GM04504 (cell line): ENCODE results near the gene LHFPL6.

Experiments used
- DNase-seq: peaks from one replicate; pipeline ENCODE4 v3.0.0-alpha.2; 2012; ENCODE audit warnings: low read depth

Gene LHFPL6

DNA sequence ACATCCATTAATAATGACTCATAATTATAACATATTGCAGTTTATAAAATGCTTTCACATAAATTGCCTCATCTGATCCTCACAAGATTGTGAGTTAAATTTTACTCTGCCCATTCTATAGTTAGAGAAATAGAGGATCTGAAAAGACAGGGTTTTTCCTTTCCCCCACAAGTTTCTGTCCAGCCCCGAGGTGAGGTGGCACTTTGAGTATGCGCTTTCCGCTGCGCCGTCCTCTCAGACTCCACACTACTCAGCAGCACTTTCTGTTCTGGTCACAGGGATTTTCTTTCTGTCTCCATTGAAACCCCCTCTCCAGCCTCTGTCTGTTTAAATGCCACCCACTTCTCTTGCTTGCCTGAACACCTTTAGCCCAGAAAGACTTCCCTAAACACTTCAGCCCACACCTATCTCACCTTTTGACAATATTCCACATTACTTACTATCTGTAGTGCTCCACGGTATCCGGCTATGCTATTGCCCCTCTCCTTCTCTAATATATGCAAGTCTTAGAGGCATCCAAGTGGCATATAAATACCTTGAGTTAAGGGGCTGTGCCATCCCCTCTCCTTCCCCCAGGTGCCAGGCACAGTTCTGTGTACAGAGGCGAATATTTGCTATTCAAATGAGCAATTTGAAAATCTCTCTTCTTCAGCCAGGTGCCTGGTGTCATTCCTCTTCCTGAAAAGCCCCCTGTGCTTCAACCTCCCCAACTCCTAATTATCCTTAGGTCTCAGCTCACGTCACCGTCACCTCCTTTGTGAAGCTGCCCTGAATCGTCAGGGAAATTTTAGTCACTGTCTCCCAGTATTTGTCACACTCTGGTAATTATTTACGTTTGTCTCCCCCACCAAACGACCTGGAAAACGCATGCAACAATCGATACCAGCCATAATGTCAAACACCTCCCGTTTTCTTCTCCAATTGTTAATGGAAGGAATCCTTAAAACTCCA is 296.1 kb downstream of the LHFPL6 start:
- DNase-seq, result no peak

DNA sequence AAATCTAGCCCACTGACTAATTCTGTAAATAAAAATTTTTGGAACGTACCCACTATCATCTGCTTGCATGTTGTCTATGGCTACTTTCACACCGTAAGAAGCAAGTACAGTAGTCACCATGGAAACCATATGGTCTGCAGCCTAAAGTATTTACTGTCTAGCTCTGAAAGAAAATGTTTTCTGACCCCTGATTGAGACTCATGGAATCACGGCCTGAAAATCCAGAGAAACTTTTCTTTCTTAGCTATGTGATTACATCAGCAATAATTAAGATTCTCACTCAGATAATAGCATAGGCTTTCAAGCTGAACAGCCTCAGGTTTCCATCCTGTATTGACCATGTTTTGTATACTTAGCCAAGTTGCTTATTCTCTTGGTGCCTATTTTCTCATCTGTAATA is 300.2 kb downstream of the LHFPL6 start:
- no peak for DNase-seq

DNA sequence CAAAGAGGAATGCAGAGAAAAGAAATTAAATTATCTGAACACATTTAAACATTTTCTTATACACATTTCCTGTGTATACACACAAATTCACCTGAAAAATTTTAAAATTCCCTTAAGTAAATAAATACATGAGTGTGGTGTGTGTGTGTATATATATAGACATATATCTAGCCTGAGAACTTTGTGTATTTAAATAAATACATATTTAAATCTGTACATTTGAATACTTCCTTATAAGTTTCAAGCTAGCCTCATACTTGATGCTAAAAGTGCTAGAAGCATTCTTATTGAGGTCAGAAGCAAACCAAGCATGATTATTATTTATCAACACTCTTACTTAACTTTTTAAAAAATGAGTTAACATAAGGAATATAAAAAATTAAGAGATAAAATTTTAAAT is 304.0 kb downstream of the LHFPL6 start:
- no peak for DNase-seq

DNA sequence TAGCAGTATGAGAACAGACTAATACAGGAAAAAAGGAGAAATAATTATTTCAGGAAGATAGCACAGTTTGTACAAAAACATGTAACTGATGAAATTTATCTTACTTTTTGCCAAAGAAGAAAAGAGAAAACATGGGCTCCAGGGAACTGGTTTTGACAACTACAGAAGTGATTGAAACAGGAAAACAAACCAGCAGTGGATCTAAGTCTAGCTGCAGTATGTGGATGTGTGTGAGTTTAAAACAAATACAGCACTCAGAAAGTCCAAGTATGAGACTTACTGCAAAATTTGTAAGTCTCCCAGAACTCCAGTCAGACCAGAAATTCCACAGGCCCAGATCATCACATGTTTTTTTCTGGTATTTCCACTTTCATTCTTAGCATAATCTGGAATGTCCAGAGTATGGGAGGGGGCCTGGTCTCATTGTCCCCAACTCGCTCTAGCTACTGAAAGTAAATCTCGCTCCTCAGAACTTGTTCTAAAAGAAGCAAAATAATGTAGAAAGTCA is 305.3 kb downstream of the LHFPL6 start:
- no peak for DNase-seq

DNA sequence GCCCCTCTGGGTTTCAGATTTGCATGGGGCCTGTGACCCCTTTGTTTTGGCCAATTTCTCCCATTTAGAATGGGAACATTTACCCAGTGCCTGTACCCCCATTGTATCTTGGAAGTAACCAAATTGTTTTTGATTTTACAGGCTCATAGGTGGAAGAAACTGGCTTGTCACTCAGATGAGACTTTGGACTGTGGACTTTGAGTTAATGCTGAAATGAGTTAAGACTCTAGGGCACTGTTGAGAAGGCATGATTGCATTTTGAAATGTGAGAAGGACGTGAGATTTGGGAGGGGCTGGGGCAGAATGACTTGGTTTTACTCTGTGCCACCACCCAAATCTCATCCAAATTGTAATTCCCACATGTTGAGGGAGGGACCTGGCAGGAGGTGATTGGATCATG is 306.0 kb downstream of the LHFPL6 start:
- DNase-seq, result no peak

DNA sequence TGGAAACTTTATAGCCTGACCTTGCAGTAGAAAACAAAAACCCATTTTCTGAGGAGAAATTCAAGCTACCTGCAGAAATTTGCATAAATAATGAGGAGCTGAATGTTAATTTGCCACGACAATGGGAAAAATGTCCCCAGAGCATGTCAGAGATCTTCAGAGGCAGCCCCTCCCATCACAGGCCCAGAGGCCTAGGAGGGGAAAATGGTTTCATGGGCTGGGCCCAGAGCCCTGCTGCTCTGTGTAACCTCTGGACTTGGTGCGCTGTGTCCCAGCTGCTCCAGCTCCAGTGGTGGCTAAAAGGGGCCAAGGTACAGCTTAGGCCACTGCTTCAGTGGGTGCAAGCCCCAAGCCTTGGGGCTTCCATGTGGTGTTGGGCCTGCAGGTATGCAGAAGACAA is 306.8 kb downstream of the LHFPL6 start:
- DNase-seq, result no peak
